GM21526 (cell line): Measurements from ENCODE around the gene PDE11A.
"Not testable (repeated sequence)": the region's sequence is repeated elsewhere in the genome, so short reads cannot be mapped to it uniquely, and the experiment has no call there.

Experiments used
- ATAC-seq: cut with Tn5 transposase; IDR thresholded peaks from one replicate; pipeline ENCODE4 v1.9.1; 2021; ENCODE audit warnings: moderate library complexity; ENCODE audit not compliant: unreplicated experiment, low FRiP score

PDE11A gene

DNA sequence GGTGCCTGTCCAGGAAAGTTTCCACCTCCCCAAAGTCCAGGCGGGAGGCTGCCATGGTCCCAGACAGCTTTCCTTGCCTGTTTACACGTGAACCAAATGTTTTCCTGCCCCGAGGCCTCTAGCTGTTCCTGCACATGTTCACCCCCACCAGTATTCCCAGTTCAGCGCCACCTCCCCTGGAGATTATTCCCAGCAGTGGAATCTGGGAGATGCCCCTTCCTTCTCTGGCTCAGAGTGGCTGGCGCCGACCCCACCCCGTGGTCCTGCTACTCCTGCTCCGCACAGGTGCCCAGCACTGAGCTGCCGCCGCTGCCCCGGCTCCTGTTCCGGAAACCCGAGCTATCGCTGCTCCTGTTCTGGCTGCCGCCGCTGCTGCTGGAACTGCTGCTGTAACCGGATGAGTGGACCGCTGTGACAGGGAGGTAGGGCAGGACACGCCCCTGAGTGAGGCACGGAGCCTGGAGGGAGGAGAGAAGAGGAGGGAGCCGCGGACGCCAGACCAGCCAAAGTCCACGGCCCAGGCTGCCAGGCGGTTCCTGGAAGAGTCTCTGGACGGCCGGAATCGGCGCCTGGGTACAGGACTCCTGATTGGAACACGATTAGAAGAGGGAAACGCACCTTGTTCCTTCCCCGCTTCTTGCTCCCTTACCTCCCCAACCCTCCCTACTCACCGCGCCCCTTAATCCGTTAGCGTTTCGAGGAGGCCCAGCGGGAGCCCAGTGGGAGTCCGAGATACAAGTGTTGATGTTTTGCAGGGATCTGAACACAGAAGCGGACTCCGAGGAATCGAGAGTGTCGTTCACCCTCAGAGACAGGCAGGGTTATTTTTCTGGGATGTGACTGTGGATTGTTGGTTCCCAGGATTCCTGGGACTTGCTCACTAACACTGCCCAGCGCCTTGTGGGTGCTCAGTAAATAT, at the start of gene PDE11A:
TSS of gene PDE11A (minus strand) at position 395 of the 919 bp plus-strand sequence. CDS start at position 55, 340 bp downstream.
- no peak for ATAC-seq

DNA sequence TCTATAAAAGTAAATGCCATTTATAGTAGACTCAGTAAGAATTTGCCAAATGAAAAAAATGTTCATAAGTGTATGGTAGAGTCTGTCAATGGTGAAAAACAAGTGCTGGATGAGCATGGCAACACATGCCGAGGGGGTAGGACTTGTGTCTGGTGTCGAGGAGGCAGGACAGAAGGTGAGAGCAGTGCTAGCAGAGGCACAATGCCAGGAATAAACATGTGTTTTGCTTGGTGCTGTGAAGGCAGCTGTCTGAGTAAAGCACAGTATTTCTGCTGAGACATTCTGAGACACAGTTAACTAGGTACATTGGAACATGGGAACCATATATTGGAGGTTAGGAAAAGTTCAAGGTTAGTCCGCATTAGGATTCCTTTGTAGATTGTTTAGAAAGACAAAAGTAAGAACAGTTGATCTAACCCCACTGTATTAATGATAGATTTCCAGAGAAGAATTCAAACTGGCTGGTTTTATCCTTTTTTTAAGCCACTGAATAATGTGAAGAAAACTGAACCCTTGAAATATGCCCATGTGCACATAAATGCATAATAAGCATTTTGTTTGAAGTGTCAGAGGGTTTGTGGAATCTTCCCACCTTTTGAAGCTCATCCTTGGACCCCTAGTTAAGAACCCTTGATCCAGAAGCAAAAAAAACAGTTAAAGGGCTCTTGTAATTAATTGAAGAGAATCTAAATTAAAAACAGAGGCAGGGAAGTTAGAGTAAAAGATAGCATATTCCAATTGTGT, 46.8 kb upstream of the PDE11A start:
- ATAC-seq = no peak

DNA sequence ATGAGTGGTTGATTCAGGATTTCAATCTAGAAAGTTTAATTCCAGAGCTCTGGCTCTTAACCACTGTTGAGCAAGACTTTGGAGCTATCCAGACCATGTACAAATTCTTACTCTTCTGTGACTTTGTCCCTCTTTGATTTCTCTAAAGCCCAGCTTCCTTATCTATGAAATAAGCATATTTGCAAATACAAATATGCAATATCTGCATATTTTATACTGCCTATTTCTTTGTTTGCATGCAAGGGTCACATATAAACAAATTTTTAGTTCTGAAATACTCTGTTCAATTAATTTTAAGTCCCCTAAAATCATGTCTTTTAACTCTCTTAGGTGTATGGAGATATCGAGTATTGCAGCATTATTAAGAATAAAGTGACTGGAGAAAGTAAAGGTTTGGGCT, 45.1 kb upstream of the PDE11A start:
- ATAC-seq = no peak

DNA sequence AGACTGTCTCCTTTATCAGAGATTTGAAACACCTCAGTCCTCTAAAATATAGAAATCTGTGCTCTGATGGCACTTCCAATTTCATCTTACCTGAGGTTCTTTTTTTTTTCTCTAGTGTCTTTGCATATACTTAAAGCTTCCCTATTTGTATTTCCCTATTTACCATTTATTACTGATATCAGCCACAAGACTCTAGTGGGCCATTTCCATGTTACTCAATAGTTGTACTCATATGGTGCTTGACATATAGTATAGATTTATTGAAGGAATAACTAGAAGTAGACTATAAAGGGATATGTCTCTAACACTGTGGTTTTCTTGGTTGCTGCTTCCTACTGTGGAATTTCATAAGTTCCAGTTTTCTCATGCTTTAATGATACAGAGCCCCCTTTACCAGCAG, 42.7 kb upstream of the PDE11A start:
- no peak for ATAC-seq

DNA sequence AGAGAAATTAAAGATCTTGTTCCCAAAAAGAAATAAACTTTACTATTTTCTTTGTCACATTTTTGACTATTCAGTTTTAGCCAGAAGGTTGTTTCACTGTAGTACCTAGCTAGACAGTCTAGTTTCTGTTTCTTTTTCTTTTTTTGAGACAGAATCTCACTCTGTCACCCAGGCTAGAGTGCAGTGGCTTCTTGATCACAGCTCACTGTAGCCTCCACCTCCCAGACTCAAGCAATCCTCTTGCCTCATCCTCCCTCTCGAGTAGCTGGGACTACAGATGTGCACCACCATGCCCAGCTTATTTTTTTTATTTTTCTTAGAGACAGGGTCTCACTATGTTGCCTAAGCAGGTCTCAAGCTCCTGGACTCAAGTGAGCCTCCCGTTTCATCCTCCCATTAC, 41.9 kb upstream of the PDE11A start:
- ATAC-seq = peak; percentile 53

DNA sequence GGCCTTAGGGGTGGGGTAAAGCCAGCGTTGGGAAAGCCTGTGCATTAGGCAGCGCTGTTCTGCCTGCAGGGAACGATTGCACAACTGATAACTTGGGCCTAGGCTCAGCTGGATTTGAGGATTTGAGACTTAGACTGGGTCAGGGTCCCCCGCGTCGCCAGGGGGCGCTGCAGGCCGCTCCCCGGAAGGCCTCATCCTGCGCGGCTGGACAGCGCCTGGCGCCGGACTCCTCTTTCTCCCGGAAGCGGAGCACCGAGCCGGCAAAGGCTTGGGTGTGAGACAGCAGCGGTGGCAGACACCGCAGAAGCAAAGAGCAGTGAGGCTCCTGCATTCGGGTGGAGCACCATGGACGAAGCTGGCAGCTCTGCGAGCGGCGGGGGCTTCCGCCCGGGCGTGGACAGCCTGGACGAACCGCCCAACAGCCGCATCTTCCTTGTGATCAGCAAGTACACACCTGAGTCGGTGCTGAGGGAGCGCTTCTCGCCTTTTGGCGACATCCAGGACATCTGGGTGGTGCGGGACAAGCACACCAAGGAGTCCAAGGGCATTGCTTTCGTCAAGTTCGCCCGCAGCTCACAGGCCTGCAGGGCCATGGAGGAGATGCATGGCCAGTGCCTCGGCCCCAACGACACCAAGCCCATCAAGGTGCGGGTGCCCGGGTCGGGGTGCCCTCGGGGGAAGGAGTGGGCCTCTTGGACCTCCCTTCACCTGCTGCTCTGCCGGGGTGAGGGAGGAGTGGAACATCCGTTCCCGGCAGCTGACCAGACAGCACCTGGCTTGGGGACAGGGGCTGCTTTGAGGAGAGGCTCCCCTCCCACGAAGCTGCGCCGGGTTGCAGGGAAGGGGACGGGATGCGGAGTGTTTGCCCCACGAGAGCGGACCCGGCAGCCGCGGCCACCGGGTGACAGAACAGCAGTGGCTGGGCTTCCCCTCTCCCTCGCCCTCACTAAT, 39.9 kb upstream of the PDE11A start, which contains the start of gene RBM45:
TSS of gene RBM45 (plus strand) at position 236 of the 951 bp plus-strand sequence. CDS start at position 346, 110 bp downstream.
- ATAC-seq = peak; percentile 90

DNA sequence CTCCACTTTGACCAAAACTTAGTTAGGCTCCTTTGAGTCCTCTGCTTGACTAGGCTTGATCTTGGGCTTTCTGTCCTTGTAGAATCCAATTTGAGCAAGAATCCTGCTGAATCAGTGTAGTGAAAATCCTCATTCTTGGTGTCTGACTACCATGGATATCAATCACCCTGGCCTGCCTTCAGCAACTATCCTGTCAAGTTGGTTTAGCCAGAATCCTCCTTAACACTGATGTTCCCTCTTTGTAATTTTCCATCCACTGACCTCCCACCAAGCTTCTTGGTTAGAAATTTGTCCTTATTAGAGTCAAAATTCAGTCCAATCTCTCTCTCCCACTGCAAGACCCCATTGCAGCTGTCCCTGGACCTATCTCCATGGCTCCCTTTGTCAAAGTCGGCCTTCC, 39.2 kb upstream of the PDE11A start:
- peak; percentile 0 for ATAC-seq

DNA sequence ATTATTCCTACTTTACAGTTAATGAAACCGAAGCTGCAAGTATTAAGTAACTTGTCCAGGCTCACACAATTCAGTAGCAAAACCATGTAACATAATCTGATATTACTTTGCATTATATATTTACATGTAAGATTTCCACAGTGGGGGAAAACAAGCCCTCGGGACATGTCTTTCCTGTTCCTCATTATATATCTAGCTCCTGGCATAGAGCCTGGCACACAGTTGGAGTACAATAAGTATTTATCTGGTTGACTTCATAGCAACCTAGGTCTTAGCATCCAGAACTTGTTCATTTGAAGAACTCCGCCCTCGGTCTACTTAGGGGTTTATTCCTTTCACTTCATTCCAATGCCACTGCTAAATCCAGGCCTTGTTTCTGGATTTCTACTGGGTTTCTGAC, 38.1 kb upstream of the PDE11A start:
- no peak for ATAC-seq

DNA sequence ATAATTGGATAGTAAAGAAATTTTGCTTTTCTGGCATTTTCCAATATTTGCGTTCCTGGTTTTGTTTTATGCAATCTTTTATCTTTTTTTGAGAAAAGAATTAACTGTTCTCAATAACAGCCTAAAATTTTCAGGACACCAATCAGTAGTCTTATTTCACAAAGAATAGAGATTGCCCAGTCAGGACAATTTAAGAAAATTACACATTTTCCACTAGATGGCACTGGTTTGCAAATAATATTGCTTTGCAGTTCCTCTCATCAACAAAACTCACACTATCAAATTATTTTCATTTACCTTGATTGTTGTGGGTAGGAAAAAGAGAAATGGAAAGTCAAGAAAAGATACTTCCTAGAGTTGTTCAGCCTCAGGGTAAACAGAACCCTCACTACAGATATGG, 37.2 kb upstream of the PDE11A start:
- no peak for ATAC-seq

DNA sequence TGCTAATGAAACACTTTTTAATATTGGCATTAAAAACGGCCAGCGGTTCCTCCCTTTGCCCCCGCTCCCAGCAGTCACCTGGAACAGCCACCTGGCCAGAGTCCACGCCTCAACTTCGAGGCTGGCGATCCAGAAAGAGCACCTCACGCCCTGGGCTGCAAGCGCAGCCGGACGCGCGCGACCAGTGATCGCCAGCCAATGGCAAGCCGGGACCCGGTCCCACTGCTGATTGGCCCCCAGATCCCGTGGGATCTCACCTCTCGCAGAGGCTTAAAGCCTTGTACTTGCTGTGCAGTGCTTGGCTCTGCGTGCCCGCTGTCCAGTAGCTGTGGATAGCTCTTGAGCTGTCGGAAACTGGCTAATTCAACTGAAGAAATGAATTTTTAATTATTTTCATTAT, 35.6 kb upstream of the PDE11A start:
- no peak for ATAC-seq

DNA sequence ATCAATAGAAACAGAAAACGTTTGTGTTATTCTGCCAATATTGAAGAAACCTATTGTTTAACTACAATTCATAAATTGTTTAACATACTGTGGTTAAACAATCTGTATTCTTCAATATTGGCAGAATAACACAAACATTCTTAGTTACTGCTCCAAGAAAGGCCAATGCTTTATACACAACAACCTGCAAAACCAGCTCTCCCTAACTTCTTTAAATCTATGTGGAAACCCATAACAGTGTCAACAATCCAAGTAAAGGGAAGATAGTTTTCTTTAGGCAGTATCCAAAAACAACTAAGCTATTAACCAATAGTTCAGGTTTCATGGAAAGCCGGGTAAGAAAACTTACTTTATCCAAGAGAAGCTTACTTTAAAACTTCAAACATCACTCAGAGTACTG, 33.5 kb upstream of the PDE11A start:
- ATAC-seq = no peak

DNA sequence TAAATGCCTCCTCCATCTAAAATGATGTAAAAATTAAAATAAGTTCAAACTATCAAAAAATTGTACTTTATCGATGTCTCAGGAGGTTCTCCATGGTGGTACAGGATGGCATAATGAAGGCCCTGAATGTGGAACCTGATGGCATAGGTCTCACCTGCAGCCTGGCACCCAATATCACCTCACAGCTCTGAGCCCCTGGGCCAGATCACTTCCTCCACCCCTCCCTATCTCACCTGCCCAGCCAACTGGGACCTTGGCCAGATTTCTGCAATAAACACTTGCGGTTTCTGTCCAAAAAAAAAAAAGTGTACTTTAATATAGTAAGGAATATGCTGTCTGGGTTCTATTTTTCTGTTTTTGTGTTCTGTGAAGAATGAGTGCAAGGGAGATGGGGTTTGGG, 33.0 kb upstream of the PDE11A start:
- no peak for ATAC-seq

DNA sequence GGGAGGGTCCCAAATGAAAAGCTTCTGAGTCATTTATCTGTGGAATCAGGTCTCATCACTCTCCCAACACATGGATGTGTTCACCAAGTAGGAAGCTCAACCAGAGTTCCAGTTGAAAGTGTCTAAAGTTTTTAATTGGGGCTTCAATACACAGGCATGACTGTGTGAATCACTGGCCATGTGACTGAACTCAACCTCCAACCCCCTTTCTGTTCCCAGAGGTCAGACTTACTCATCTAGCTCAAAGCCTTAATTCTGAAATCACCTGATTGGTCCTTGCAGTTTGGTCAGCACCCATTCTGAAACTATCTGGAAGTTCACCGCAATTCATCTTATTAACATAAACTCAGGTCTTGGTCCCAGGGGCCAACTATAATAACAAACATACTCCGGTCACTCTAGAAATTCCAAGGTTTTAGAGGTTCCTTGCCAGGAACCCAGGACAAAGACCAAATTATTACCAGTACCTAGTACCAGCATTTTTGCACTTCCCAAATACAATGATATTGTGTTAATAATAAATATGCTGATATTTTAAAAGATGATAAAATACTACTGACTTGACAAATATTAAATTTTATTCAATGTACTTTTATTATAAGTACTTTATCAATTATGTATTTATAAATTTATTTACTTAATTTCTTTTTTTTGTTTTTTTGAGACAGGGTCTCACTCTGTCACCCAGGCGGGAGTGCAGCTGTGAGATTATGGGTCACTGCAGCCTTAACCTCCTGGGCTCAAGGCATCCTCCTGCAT, 28.9 kb upstream of the PDE11A start:
- no peak for ATAC-seq

DNA sequence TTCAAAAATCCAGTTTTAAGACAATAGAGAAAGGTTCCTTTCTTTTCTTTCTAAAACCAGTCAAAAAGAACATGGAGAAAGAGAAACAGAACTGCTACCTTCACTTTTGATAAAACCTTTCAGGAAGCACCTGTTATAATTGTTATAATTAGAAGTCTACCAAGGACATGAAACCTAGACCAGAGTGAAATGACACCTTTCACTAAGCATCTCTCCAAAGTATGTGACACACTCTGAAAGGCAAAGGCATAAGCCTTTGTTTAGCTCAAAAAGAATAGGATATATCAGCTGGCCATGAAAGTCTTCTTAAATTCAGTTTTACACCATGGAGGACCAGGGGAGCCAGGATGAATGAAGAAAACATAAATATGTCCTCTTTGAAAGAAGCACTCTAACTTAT, 20.9 kb upstream of the PDE11A start:
- ATAC-seq = no peak

DNA sequence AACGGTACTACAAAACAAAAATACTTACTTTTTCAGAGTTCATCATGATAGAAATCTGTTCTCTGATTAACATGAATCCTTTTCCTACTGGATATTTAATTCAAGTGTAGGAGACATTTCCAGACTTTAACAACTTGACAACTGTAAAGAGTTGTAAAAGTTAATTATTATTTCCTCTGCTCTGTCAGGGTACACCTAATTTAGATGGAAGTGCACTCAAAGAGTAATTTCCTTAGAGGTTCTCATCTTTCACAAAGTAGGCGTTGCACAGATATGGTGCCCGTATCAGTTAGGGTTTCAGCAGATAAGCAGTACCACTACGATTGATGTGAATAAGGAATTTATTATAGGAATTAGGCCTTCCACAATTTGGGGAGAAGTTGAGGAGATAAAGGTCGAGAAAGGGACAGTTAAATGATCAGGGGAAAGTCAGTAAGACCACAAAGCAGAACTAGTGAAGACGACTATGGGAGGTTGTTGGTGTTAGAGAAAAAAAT, 16.2 kb upstream of the PDE11A start:
- no peak for ATAC-seq

DNA sequence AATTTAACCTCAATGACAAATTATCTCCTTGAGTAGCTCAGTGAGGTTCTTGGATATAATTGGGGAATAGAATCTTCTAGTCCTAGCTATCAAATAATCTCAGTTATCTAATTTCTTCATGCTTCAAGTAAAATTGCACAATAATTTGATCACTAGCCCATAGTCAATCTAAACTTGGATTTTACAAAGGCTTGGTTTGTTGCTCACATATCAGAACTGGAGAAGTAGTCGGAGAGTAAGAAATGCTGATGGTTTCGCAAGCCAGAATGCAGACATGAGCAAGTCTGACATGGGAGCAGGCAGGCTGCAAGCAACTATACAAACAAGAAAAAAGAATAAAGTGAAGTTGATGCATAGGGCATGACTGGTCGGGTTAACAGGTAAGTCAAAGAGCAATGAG, 11.7 kb upstream of the PDE11A start:
- no peak for ATAC-seq

DNA sequence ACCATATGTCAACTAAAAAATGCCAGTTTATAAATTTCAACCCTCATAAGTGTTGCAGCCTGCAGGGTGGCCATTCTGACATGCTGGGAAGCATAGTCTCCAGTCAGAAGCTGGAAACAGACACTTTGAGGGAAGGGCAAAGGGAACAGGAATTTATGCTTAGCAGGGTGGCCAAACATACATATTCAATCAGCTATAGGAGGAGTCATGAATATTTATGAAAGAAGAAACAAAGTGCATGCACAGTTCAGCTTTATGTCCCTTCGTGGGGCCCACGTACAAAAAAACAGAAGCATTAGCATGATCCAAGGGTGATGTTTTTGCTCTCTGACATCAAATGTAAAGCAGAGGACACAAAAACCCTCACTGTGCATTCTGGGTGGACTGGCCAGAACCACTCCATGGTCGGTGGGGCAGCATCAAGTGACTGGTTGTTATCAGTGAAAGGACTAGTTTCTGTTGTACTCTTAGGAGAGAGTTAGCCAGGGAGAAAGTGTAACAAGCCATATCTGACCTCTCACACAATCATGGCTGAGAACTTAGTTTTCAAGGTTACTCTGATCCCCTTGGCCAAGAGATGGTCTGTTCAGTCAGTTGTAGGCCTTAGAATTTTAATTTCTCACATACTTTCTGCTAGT, 9.9 kb upstream of the PDE11A start:
- ATAC-seq = no peak

DNA sequence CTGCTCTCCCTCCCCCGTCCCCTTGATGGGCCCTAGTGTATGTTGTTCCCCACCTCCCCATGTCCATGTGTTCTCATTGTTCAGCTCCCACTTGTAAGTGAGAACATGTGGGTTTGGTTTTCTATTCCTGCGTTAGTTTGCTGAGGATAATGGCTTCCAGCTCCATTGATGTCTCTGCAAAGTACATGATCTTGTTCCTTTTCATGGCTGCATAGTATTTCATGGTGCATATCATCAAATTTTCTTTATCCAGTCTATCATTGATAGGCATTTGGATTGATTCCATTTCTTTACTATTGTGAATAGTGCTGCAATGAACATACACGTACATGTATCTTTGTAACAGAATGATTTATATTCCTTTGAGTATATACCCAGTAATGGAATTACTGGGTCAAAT, 6.7 kb upstream of the PDE11A start:
- not testable (repeated sequence) for ATAC-seq

DNA sequence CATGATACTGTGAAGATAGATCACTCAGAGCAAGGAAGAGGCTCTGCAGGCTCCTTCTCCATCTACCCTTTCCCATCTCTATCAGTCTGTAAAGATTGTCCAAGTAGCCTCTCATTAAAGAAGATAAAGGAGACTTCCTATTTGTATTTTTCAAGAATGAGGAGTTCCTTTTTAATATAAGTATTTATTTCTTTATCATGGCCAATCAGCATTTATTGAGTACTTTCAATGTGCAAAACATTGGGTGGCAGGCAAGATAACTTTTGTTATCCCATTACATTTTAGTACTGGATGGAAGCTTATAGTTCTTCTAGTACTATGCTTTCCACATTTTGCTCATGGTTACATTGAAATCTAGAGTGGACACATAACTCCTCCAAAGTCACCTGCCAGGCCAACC, 3.6 kb upstream of the PDE11A start:
- no peak for ATAC-seq
